ENCODE results near the gene ZNF322.
"Not testable (repeated sequence)": the region's sequence is repeated elsewhere in the genome, so short reads cannot be mapped to it uniquely, and the experiment has no call there.

Gene ZNF322

GRCh38 chr6:26670558-26670957 is 11.0 kb upstream of the ZNF322 start:
- H2BK12ac ChIP-seq (ENCODE audit: low read length); H3K27me3 ChIP-seq (ENCODE audit: control insufficient read depth in 3 of 3, insufficient read depth in 3 of 3, low read depth in 1 of 3, low read length in 3 of 3); H4K8ac ChIP-seq (ENCODE audit: low read depth, low read length); H3K27ac ChIP-seq (replicated peaks; ENCODE audit: low read length); H3K36me3 ChIP-seq (replicated peaks in 1 of 2; ENCODE audit: control insufficient read depth in 2 of 2, insufficient read depth in 2 of 2, low read length in 2 of 2); H3K9ac ChIP-seq (ENCODE audit: low read depth, low read length, poor library complexity); H2AK5ac ChIP-seq (ENCODE audit: low read depth, low read length); H2BK120ac ChIP-seq (ENCODE audit: low read depth, low read length); H2BK5ac ChIP-seq (ENCODE audit: low read length); H3K4ac ChIP-seq (ENCODE audit: low read length); H2AFZ ChIP-seq (ENCODE audit: low read length); H3K79me1 ChIP-seq (ENCODE audit: low read depth, low read length); H3K18ac ChIP-seq (ENCODE audit: low read length); H3K4me3 ChIP-seq (ENCODE audit: low read length in 2 of 2); H3K23ac ChIP-seq (ENCODE audit: low read depth, low read length, poor library complexity); H3K4me2 ChIP-seq (ENCODE audit: insufficient read depth, low read length, poor library complexity, severe bottlenecking); DNase-seq (ENCODE audit: low spot score); H3K4me1 ChIP-seq (ENCODE audit: control insufficient read depth in 2 of 2, insufficient read depth in 1 of 2, low read depth in 1 of 2, low read length in 2 of 2); H3K14ac ChIP-seq (ENCODE audit: low read length); H2BK15ac ChIP-seq (ENCODE audit: low read length); H4K91ac ChIP-seq (ENCODE audit: low read depth, low read length, poor library complexity); H3K9me3 ChIP-seq (replicated peaks in 1 of 2; ENCODE audit: control insufficient read depth in 2 of 2, insufficient read depth in 1 of 2, low read depth in 1 of 2, low read length in 2 of 2): not testable (repeated sequence)
- no CpG with 5 or more reads among the region's 7 CpGs for WGBS, 2 donors (ENCODE audit: extremely low coverage in 2 of 2, insufficient read length in 2 of 2, insufficient replicate concordance in 1 of 2)

- not testable (repeated sequence) for H3K79me1 ChIP-seq (ENCODE audit: low read depth, low read length); DNase-seq (ENCODE audit: low spot score); H3K4ac ChIP-seq (ENCODE audit: low read length); H2BK120ac ChIP-seq (ENCODE audit: low read depth, low read length); H3K18ac ChIP-seq (ENCODE audit: low read length); H2AFZ ChIP-seq (ENCODE audit: low read length); H2AK5ac ChIP-seq (ENCODE audit: low read depth, low read length); H3K36me3 ChIP-seq (replicated peaks in 1 of 2; ENCODE audit: control insufficient read depth in 2 of 2, insufficient read depth in 2 of 2, low read length in 2 of 2); H4K91ac ChIP-seq (ENCODE audit: low read depth, low read length, poor library complexity); H4K8ac ChIP-seq (ENCODE audit: low read depth, low read length); H3K9ac ChIP-seq (ENCODE audit: low read depth, low read length, poor library complexity); H3K14ac ChIP-seq (ENCODE audit: low read length); H3K27me3 ChIP-seq (ENCODE audit: control insufficient read depth in 3 of 3, insufficient read depth in 3 of 3, low read depth in 1 of 3, low read length in 3 of 3); H3K4me2 ChIP-seq (ENCODE audit: insufficient read depth, low read length, poor library complexity, severe bottlenecking); H3K23ac ChIP-seq (ENCODE audit: low read depth, low read length, poor library complexity); H2BK15ac ChIP-seq (ENCODE audit: low read length); H2BK12ac ChIP-seq (ENCODE audit: low read length); H3K4me3 ChIP-seq (ENCODE audit: low read length in 2 of 2); H3K27ac ChIP-seq (replicated peaks; ENCODE audit: low read length); H3K9me3 ChIP-seq (replicated peaks in 1 of 2; ENCODE audit: control insufficient read depth in 2 of 2, insufficient read depth in 1 of 2, low read depth in 1 of 2, low read length in 2 of 2); H2BK5ac ChIP-seq (ENCODE audit: low read length); H3K4me1 ChIP-seq (ENCODE audit: control insufficient read depth in 2 of 2, insufficient read depth in 1 of 2, low read depth in 1 of 2, low read length in 2 of 2)
- WGBS, 2 donors (ENCODE audit: extremely low coverage in 2 of 2, insufficient read length in 2 of 2, insufficient replicate concordance in 1 of 2) = no CpG with 5 or more reads among the region's 6 CpGs
These were observed 10.5 kb upstream of the ZNF322 start for GRCh38 chr6:26670003-26670402.

- no peak overlapping the region for H2BK120ac ChIP-seq (ENCODE audit: low read depth, low read length)
- H3K9me3 ChIP-seq (replicated peaks in 1 of 2; ENCODE audit: control insufficient read depth in 2 of 2, insufficient read depth in 1 of 2, low read depth in 1 of 2, low read length in 2 of 2) = peaks cover 0 to 16% of the 10 kb centered on the region in 2 donors
- H3K4ac ChIP-seq (ENCODE audit: low read length) = no peak overlapping the region
- peaks cover 8 to 35% of the 10 kb centered on the region in 2 donors for H3K36me3 ChIP-seq (replicated peaks in 1 of 2; ENCODE audit: control insufficient read depth in 2 of 2, insufficient read depth in 2 of 2, low read length in 2 of 2)
- H2BK5ac ChIP-seq (ENCODE audit: low read length) = no peak overlapping the region
- peaks cover 3 to 5% of the 10 kb centered on the region in 2 donors for H3K4me1 ChIP-seq (ENCODE audit: control insufficient read depth in 2 of 2, insufficient read depth in 1 of 2, low read depth in 1 of 2, low read length in 2 of 2)
- no peak overlapping the region for H3K9ac ChIP-seq (ENCODE audit: low read depth, low read length, poor library complexity)
- H4K91ac ChIP-seq (ENCODE audit: low read depth, low read length, poor library complexity) = no peak overlapping the region
- H3K14ac ChIP-seq (ENCODE audit: low read length) = no peak overlapping the region
- no peak overlapping the region for H2AK5ac ChIP-seq (ENCODE audit: low read depth, low read length)
- H3K27ac ChIP-seq (replicated peaks; ENCODE audit: low read length) = no peak overlapping the region
- H3K4me3 ChIP-seq (ENCODE audit: low read length in 2 of 2) = peak overlapping the region; percentile 64 to 80
- H3K79me1 ChIP-seq (ENCODE audit: low read depth, low read length) = no peaks in the 10 kb centered on the region
- H3K27me3 ChIP-seq (ENCODE audit: control insufficient read depth in 3 of 3, insufficient read depth in 3 of 3, low read depth in 1 of 3, low read length in 3 of 3) = peaks cover 2 to 14% (median 4%) of the 10 kb centered on the region in 3 experiments
- no peak overlapping the region for H2BK12ac ChIP-seq (ENCODE audit: low read length)
- H4K8ac ChIP-seq (ENCODE audit: low read depth, low read length) = no peak overlapping the region
- no CpG with 5 or more reads among the region's 5 CpGs for WGBS, 2 donors (ENCODE audit: extremely low coverage in 2 of 2, insufficient read length in 2 of 2, insufficient replicate concordance in 1 of 2)
- peak overlapping the region; percentile 63 for H3K4me2 ChIP-seq (ENCODE audit: insufficient read depth, low read length, poor library complexity, severe bottlenecking)
- DNase-seq (ENCODE audit: low spot score) = no peak
- H2BK15ac ChIP-seq (ENCODE audit: low read length) = no peak overlapping the region
- peak overlapping the region; percentile 97 for H2AFZ ChIP-seq (ENCODE audit: low read length)
- H3K18ac ChIP-seq (ENCODE audit: low read length) = no peak overlapping the region
- no peak overlapping the region for H3K23ac ChIP-seq (ENCODE audit: low read depth, low read length, poor library complexity)
These were observed 435 bp upstream of the ZNF322 start for GRCh38 chr6:26660000-26660361.

GRCh38 chr6:26657256-26657655 is 2.3 kb downstream of the ZNF322 start:
- no peak overlapping the region for H3K27ac ChIP-seq (replicated peaks; ENCODE audit: low read length)
- H3K4ac ChIP-seq (ENCODE audit: low read length) = no peak overlapping the region
- no peak overlapping the region for H2AFZ ChIP-seq (ENCODE audit: low read length)
- H3K9me3 ChIP-seq (replicated peaks in 1 of 2; ENCODE audit: control insufficient read depth in 2 of 2, insufficient read depth in 1 of 2, low read depth in 1 of 2, low read length in 2 of 2) = peaks cover 0 to 40% of the 10 kb centered on the region in 2 donors
- H4K91ac ChIP-seq (ENCODE audit: low read depth, low read length, poor library complexity) = no peak overlapping the region
- no peak overlapping the region for H3K14ac ChIP-seq (ENCODE audit: low read length)
- no peak overlapping the region for H2BK120ac ChIP-seq (ENCODE audit: low read depth, low read length)
- 100% methylated on average over 1 of the region's 4 CpGs; no CpG with 5 or more reads in 1 of the 2 donors for WGBS, 2 donors (ENCODE audit: extremely low coverage in 2 of 2, insufficient read length in 2 of 2, insufficient replicate concordance in 1 of 2)
- peaks cover 11 to 62% of the 10 kb centered on the region in 2 donors for H3K36me3 ChIP-seq (replicated peaks in 1 of 2; ENCODE audit: control insufficient read depth in 2 of 2, insufficient read depth in 2 of 2, low read length in 2 of 2)
- H2BK12ac ChIP-seq (ENCODE audit: low read length) = no peak overlapping the region
- H3K4me2 ChIP-seq (ENCODE audit: insufficient read depth, low read length, poor library complexity, severe bottlenecking) = no peak overlapping the region
- no peak overlapping the region for H4K8ac ChIP-seq (ENCODE audit: low read depth, low read length)
- DNase-seq (ENCODE audit: low spot score) = no peak
- no peaks in the 10 kb centered on the region for H3K79me1 ChIP-seq (ENCODE audit: low read depth, low read length)
- peaks cover 0 to 4% (median 2%) of the 10 kb centered on the region in 3 experiments for H3K27me3 ChIP-seq (ENCODE audit: control insufficient read depth in 3 of 3, insufficient read depth in 3 of 3, low read depth in 1 of 3, low read length in 3 of 3)
- H2BK5ac ChIP-seq (ENCODE audit: low read length) = no peak overlapping the region
- no peak overlapping the region for H3K4me3 ChIP-seq (ENCODE audit: low read length in 2 of 2)
- no peak overlapping the region for H2AK5ac ChIP-seq (ENCODE audit: low read depth, low read length)
- no peak overlapping the region for H3K9ac ChIP-seq (ENCODE audit: low read depth, low read length, poor library complexity)
- H2BK15ac ChIP-seq (ENCODE audit: low read length) = no peak overlapping the region
- peaks cover 3 to 5% of the 10 kb centered on the region in 2 donors for H3K4me1 ChIP-seq (ENCODE audit: control insufficient read depth in 2 of 2, insufficient read depth in 1 of 2, low read depth in 1 of 2, low read length in 2 of 2)
- no peak overlapping the region for H3K23ac ChIP-seq (ENCODE audit: low read depth, low read length, poor library complexity)
- H3K18ac ChIP-seq (ENCODE audit: low read length) = no peak overlapping the region
